OCI-LY1 (cell line): Measurements from ENCODE around the gene QTRT2.

Experiments used
- H2AFZ ChIP-seq: fragments of 200-600 bp; sonication (generic), shearing (Covaris generic); 2 replicates; pipeline ENCODE4 v1.6.0; 2014; ENCODE audit warnings: antibody characterized with exemption, mild to moderate bottlenecking, low read length
- H3F3A ChIP-seq: fragments of 200-600 bp; sonication (generic), shearing (Covaris generic); 2 replicates; pipeline ENCODE4 v1.6.0; 2014; ENCODE audit warnings: mild to moderate bottlenecking, antibody characterized with exemption, low read length, moderate library complexity; ENCODE audit not compliant: insufficient read depth
- H3K27ac ChIP-seq: fragments of 200-600 bp; sonication (generic); 2 replicates; pipeline ENCODE4 v1.5.1; 2014; ENCODE audit warnings: low read length, mixed run types, mild to moderate bottlenecking, low read depth; ENCODE audit not compliant: poor library complexity, severe bottlenecking
- H3K27me3 ChIP-seq: fragments of 200-600 bp; sonication (generic); 2 replicates; pipeline ENCODE4 v1.6.0; 2014; ENCODE audit warnings: antibody characterized with exemption, mild to moderate bottlenecking, low read length, moderate library complexity; ENCODE audit not compliant: insufficient read depth
- H3K36me3 ChIP-seq: fragments of 200-600 bp; sonication (generic); 2 replicates; pipeline ENCODE4 v1.6.1; 2014; ENCODE audit warnings: mild to moderate bottlenecking, antibody characterized with exemption, low read length, moderate library complexity, mixed read lengths; ENCODE audit not compliant: insufficient read depth
- H3K4me1 ChIP-seq: fragments of 200-600 bp; sonication (generic); 2 replicates; pipeline ENCODE4 v1.5.1; 2014; ENCODE audit warnings: mild to moderate bottlenecking, low read length, moderate library complexity; ENCODE audit not compliant: insufficient read depth, severe bottlenecking
- H3K4me2 ChIP-seq: fragments of 200-600 bp; sonication (generic), shearing (Covaris generic); 2 replicates; pipeline ENCODE4 v1.6.1; 2014; ENCODE audit warnings: low read length
- H3K4me3 ChIP-seq: fragments of 200-600 bp; sonication (generic); 2 replicates; pipeline ENCODE4 v1.5.1; 2014; ENCODE audit warnings: low read length, low read depth, mild to moderate bottlenecking, mixed read lengths; ENCODE audit not compliant: poor library complexity, severe bottlenecking
- H3K79me2 ChIP-seq: fragments of 200-600 bp; shearing (Covaris generic); 2 replicates; pipeline ENCODE4 v1.6.1; 2016; ENCODE audit warnings: mixed run types, low read length, mixed read lengths; ENCODE audit not compliant: insufficient read depth
- H3K9ac ChIP-seq: fragments of 200-600 bp; sonication (generic), shearing (Covaris generic); 2 replicates; pipeline ENCODE4 v1.6.1; 2014; ENCODE audit warnings: mild to moderate bottlenecking, low read length, mixed read lengths
- H3K9me2 ChIP-seq: fragments of 200-600 bp; sonication (generic), shearing (Covaris generic); 2 replicates; pipeline ENCODE4 v1.6.1; 2014; ENCODE audit warnings: low read depth, mild to moderate bottlenecking, low read length, mixed read lengths
- H3K9me3 ChIP-seq: fragments of 200-600 bp; shearing (Covaris generic); 2 replicates; pipeline ENCODE4 v1.6.1; 2014; ENCODE audit warnings: low read length, mixed read lengths
- H4K20me1 ChIP-seq: fragments of 200-600 bp; sonication (generic), shearing (Covaris generic); 2 replicates; pipeline ENCODE4 v1.6.0; 2016; ENCODE audit warnings: mild to moderate bottlenecking, low read length; ENCODE audit not compliant: insufficient read depth
- CTCF ChIP-seq: fragments of 200-600 bp; sonication (generic), shearing (Covaris generic); IDR thresholded peaks from 2 replicates; pipeline ENCODE4 v1.5.1; 2017; ENCODE audit warnings: mild to moderate bottlenecking, antibody characterized with exemption, low read length, moderate library complexity, mixed read lengths
- EZH2 ChIP-seq: fragments of 200-600 bp; sonication (generic), shearing (Covaris generic); IDR thresholded peaks from 2 replicates; pipeline ENCODE4 v1.8.0; 2017; ENCODE audit warnings: borderline replicate concordance, mixed run types, mild to moderate bottlenecking, antibody characterized with exemption, low read length, moderate library complexity, mixed read lengths

Gene QTRT2

GRCh38 chr3:114089675-114090074 is 33.1 kb downstream of the QTRT2 start:
- H3K9me2 ChIP-seq = no peaks in the 10 kb centered on the region
- no peaks in the 10 kb centered on the region for H3F3A ChIP-seq
- H2AFZ ChIP-seq = no peak overlapping the region
- no peak overlapping the region for H3K4me2 ChIP-seq
- no peaks in the 10 kb centered on the region for H3K4me1 ChIP-seq
- H3K27me3 ChIP-seq = no peaks in the 10 kb centered on the region
- H3K9me3 ChIP-seq = no peaks in the 10 kb centered on the region
- no peak overlapping the region for H3K9ac ChIP-seq
- peaks cover 33% of the 10 kb centered on the region for H3K36me3 ChIP-seq
- no peaks in the 10 kb centered on the region for H3K79me2 ChIP-seq
- H3K4me3 ChIP-seq = no peak overlapping the region
- H3K27ac ChIP-seq = no peak overlapping the region
- TF ChIP-seq CTCF = no peak
- no peaks in the 10 kb centered on the region for H4K20me1 ChIP-seq

- 0 out of 2 replicates have a peak, but pooled peaks cover 7% of the 10 kb centered on the region for H3K27me3 ChIP-seq
- TF ChIP-seq EZH2 (no peak), CTCF (no peak)
- no peaks in the 10 kb centered on the region for H3K79me2 ChIP-seq
- H3K4me3 ChIP-seq = no peak overlapping the region
- H3K4me2 ChIP-seq = no peak overlapping the region
- H4K20me1 ChIP-seq = no peaks in the 10 kb centered on the region
- H3K36me3 ChIP-seq = peaks cover 8% of the 10 kb centered on the region
- no peak overlapping the region for H3K27ac ChIP-seq
- no peak overlapping the region for H2AFZ ChIP-seq
- H3K4me1 ChIP-seq = no peaks in the 10 kb centered on the region
- no peaks in the 10 kb centered on the region for H3K9me3 ChIP-seq
- no peaks in the 10 kb centered on the region for H3K9me2 ChIP-seq
- H3F3A ChIP-seq = no peaks in the 10 kb centered on the region
- H3K9ac ChIP-seq = no peak overlapping the region
Observed at GRCh38 chr3:114092151-114093015, 35.8 kb downstream of the QTRT2 start.

GRCh38 chr3:114093016-114093380 is 36.5 kb downstream of the QTRT2 start:
- Histone ChIP-seq H2AFZ (no peak overlapping the region), H3K4me2 (no peak overlapping the region), H3K27ac (no peak overlapping the region), H3K9me3 (no peaks in the 10 kb centered on the region), H3K79me2 (no peaks in the 10 kb centered on the region), H4K20me1 (no peaks in the 10 kb centered on the region), H3K27me3 (0 out of 2 replicates have a peak, but pooled peaks cover 7% of the 10 kb centered on the region), H3K9me2 (no peaks in the 10 kb centered on the region), H3F3A (no peaks in the 10 kb centered on the region), H3K9ac (no peak overlapping the region), H3K4me3 (no peak overlapping the region), H3K4me1 (no peaks in the 10 kb centered on the region), H3K36me3 (peaks cover 1% of the 10 kb centered on the region)
- no peak for TF ChIP-seq CTCF
- no peak for TF ChIP-seq EZH2
